Measurements from ENCODE around the gene ZNF335.
"Not testable (repeated sequence)": the region's sequence is repeated elsewhere in the genome, so short reads cannot be mapped to it uniquely, and the experiment has no call there.

The ZNF335 gene

GRCh38 chr20:45934046-45934585, 37.9 kb downstream of the ZNF335 start:
- DNase-seq (ENCODE audit: low read depth in 2 of 2) = no peak

- DNase-seq (ENCODE audit: low read depth in 2 of 2) = no peak
These were observed 38.5 kb downstream of the ZNF335 start for GRCh38 chr20:45933266-45934045.

- DNase-seq (ENCODE audit: low read depth in 2 of 2) = not testable (repeated sequence)
These were observed 40.3 kb downstream of the ZNF335 start for GRCh38 chr20:45931680-45932079.

GRCh38 chr20:45927071-45927878, 44.7 kb downstream of the ZNF335 start:
- no peak for DNase-seq (ENCODE audit: low read depth in 2 of 2)

- no peak for DNase-seq (ENCODE audit: low read depth in 2 of 2)
These were observed 45.3 kb downstream of the ZNF335 start for GRCh38 chr20:45926731-45927070.

GRCh38 chr20:45925821-45926506, 46.0 kb downstream of the ZNF335 start:
- no peak for DNase-seq (ENCODE audit: low read depth in 2 of 2)

- no peak for DNase-seq (ENCODE audit: low read depth in 2 of 2)
These were observed 47.4 kb downstream of the ZNF335 start for GRCh38 chr20:45924391-45925261.

- no peak for DNase-seq (ENCODE audit: low read depth in 2 of 2)
These were observed 50.4 kb downstream of the ZNF335 start for GRCh38 chr20:45921337-45922189.

- no peak for DNase-seq (ENCODE audit: low read depth in 2 of 2)
These were observed 51.3 kb downstream of the ZNF335 start for GRCh38 chr20:45920462-45921336.

GRCh38 chr20:45919542-45920399, 52.2 kb downstream of the ZNF335 start:
- DNase-seq (ENCODE audit: low read depth in 2 of 2) = no peak

GRCh38 chr20:45918779-45919537, 53.0 kb downstream of the ZNF335 start:
- DNase-seq (ENCODE audit: low read depth in 2 of 2) = no peak

- no peak for DNase-seq (ENCODE audit: low read depth in 2 of 2)
These were observed 53.7 kb downstream of the ZNF335 start for GRCh38 chr20:45918182-45918737.

GRCh38 chr20:45917790-45918141, 54.2 kb downstream of the ZNF335 start:
- no peak for DNase-seq (ENCODE audit: low read depth in 2 of 2)

GRCh38 chr20:45913116-45913515, 58.9 kb downstream of the ZNF335 start:
- DNase-seq (ENCODE audit: low read depth in 2 of 2) = no peak

GRCh38 chr20:45912344-45912682, 59.7 kb downstream of the ZNF335 start:
- no peak for DNase-seq (ENCODE audit: low read depth in 2 of 2)

GRCh38 chr20:45911486-45912343, 60.3 kb downstream of the ZNF335 start, which contains the start of gene PLTP:
PLTP (minus strand) TSS chr20:45912155; CDS start chr20:45911452, 703 bp downstream.
- DNase-seq (ENCODE audit: low read depth in 2 of 2) = no peak

All from fibroblast of skin of left biceps (primary cell).